GM18520 (cell line): ENCODE results near the gene BPTF.
"Not testable (repeated sequence)": the region's sequence is repeated elsewhere in the genome, so short reads cannot be mapped to it uniquely, and the experiment has no call there.

Source experiments
- ATAC-seq: cut with Tn5 transposase; IDR thresholded peaks from one replicate; pipeline ENCODE4 v1.9.1; 2021; ENCODE audit not compliant: unreplicated experiment

The BPTF gene

DNA sequence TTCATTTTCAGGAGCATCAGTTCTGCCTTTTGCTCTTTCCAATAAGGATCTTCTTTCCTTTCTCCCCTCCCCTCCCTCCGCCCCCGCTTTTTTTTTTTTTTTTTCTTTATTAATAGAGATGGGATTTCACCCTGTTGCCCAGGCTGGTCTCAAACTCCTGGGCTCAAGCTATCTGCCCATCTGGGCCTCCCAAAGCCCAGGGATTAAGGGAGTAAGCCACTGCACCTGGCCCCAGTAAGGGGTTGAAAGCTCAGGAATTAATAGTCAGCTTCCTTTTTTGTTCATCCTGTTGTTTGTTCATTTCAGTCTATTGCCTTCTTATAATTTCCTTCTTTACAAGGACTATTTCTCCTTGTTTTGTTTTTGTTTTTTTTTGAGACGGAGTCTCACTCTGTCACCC lies 178.9 kb downstream of the BPTF start:
- no peak for ATAC-seq

GRCh38 chr17:68006797-68007196 lies 181.5 kb downstream of the BPTF start:
- no peak for ATAC-seq

- ATAC-seq, result no peak
Measured at GRCh38 chr17:68011199-68011665, 185.9 kb downstream of the BPTF start.

- no peak for ATAC-seq
Measured at GRCh38 chr17:68013385-68013784, 188.1 kb downstream of the BPTF start.

DNA sequence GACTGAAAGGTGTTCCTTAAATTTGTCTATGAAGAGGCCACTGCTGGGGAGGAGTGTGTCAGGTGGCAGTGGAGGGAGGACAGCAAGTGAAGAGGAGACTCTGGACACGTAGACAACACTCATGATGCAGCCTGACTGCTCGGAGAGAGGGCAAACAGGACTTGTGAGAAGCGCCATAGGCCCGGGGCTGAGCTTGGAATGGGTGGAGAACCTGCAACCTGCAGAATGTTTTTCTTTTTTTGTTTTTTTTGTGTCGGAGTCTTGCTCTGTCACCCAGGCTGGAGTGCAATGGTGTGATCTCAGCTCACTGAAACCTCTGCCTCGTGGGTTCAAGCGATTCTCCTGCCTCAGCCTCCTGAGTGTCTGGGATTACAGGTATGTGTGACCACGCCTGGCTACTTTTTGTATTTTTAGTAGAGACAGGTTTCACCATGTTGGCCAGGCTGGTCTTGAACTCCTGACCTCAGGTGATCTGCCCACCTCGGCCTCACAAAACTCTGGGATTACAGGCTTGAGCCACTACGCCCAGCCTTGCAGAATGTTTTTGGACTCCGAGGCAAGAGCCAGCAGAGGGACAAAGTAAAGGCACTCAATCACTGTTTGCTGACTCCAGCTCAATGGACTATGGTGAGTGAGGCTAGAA lies 189.9 kb downstream of the BPTF start:
- no peak for ATAC-seq

GRCh38 chr17:68016838-68017237 lies 191.5 kb downstream of the BPTF start:
- no peak for ATAC-seq

DNA sequence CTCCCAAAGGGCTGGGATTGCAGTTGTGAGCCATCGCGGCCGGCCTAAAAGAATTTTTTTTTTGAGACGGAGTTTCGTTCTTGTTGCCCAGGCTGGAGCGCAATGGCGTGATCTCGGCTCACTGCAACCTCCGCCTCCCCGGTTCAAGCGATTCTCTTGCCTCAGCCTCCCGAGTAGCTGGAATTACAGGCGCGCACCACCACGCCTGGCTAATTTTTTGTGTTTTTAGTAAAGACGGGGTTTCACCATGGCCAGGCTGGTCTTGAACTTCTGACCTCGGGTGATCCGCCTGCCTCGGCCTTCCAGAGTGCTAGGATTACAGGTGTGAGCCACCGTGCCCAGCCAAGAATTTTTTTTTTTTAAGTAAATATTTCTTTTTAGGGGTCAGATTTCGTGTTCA lies 193.2 kb downstream of the BPTF start:
- not testable (repeated sequence) for ATAC-seq

- no peak for ATAC-seq
Measured at GRCh38 chr17:68019336-68019674, 194.0 kb downstream of the BPTF start.

- peak; percentile 88 for ATAC-seq
Measured at GRCh38 chr17:68019675-68020408, 194.5 kb downstream of the BPTF start.

DNA sequence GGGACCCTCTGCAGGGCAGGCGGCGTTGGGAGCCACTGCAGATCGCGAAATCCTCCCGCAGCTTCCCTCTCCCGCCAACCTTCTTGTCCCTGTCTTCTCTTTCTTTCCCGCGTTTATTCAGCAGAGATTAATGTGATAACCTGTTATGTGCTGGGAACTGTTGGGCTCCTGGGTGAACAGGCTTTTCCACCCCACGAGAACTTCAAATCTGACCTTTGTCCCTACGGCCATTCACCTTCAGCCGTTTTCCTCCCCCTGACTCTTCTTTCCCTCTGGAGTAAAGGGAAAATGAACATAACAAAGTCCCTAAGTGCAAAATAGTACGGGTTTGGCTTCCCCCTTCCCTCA lies 195.1 kb downstream of the BPTF start:
- no peak for ATAC-seq

- not testable (repeated sequence) for ATAC-seq
Measured at GRCh38 chr17:68020791-68021190, 195.5 kb downstream of the BPTF start.

- no peak for ATAC-seq
Measured at GRCh38 chr17:68021963-68022362, 196.7 kb downstream of the BPTF start.

DNA sequence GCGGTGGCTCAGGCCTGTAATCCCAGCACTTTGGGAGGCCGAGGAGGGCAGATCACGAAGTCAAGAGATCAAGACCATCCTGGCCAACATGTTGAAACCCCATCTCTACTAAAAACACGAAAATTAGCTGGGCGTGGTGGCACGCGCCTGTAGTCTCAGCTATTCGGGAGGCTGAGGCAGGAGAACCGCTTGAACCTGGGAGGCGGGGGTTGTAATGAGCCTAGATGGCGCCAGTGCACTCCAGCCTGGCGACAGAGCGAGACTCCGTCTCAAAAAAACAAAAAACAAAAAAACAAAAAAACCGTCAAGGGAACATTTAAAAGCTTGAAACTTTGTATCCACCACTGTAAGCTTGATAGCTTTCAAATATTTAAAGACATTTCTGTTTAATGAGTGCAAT lies 197.2 kb downstream of the BPTF start:
- ATAC-seq, result not testable (repeated sequence)

DNA sequence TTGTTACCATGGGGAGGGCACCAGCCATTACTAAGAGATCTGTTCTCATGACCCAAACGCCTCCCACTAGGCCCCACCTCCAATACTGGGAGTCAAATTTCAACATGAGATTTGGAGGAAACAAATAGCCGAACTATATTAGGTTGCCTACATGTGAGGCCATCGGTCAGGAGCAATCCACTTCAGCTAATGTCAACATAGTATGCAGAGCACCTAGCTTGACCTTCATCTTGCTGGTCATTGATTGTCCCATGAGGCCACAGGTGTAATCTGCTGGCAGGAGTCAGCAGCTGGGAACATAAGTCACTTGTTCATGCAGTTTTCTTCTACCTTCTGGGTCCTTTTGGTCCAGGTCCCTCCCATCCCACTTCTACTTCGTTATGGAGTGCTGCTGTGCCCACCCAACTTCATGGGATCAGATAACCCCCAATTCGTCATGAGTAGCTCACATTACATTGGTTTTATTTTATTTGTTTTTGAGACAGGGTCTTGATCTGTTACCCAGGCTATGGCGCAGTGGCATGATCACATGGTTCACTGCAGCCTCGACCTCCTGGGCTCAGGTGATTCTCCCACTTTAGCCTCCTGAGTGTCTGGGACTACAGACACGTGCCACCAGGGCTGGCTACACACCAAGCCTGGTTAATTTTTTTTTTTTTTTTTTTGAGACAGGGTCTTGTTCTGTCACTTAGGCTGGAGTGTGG lies 204.4 kb downstream of the BPTF start:
- no peak for ATAC-seq
